DOHH2 (cell line): Measurements from ENCODE around the gene MGAT3.

Source experiments
- H3F3A ChIP-seq: fragments of 200-600 bp; sonication (generic), shearing (Covaris generic); 2 replicates; pipeline ENCODE4 v1.6.0; 2016; ENCODE audit warnings: antibody characterized with exemption, mild to moderate bottlenecking; ENCODE audit not compliant: control insufficient read depth, insufficient read depth
- H3K27ac ChIP-seq: fragments of 200-600 bp; sonication (generic); 2 replicates; pipeline ENCODE4 v1.5.1; 2014; ENCODE audit warnings: low read depth, mild to moderate bottlenecking, low read length, moderate library complexity
- H3K27me3 ChIP-seq: fragments of 200-600 bp; sonication (generic); 2 replicates; pipeline ENCODE4 v1.6.1; 2014; ENCODE audit warnings: mild to moderate bottlenecking, low read length, mixed read lengths; ENCODE audit not compliant: control insufficient read depth
- H3K36me3 ChIP-seq: fragments of 200-600 bp; sonication (generic); 2 replicates; pipeline ENCODE4 v1.6.1; 2014; ENCODE audit warnings: mild to moderate bottlenecking, low read length, moderate library complexity, mixed read lengths; ENCODE audit not compliant: control insufficient read depth
- H3K4me1 ChIP-seq: fragments of 200-600 bp; sonication (generic); 2 replicates; pipeline ENCODE4 v1.6.1; 2014; ENCODE audit warnings: mild to moderate bottlenecking, low read length, mixed read lengths; ENCODE audit not compliant: control insufficient read depth
- H3K4me2 ChIP-seq: fragments of 200-600 bp; sonication (generic); 2 replicates; pipeline ENCODE4 v1.6.0; 2014; ENCODE audit warnings: mild to moderate bottlenecking, low read length, moderate library complexity
- H3K4me3 ChIP-seq: fragments of 200-600 bp; sonication (generic); 2 replicates; pipeline ENCODE4 v1.5.1; 2014; ENCODE audit warnings: mild to moderate bottlenecking, low read length, mixed read lengths
- H3K79me2 ChIP-seq: fragments of 200-600 bp; sonication (generic); 2 replicates; pipeline ENCODE4 v1.6.1; 2014; ENCODE audit warnings: mild to moderate bottlenecking, low read length, mixed read lengths; ENCODE audit not compliant: control insufficient read depth
- H3K9me2 ChIP-seq: fragments of 200-600 bp; sonication (generic); replicated peaks from 2 replicates; pipeline ENCODE4 v1.6.1; 2014; ENCODE audit warnings: mild to moderate bottlenecking, low read length, mixed read lengths; ENCODE audit not compliant: control insufficient read depth
- H3K9me3 ChIP-seq: fragments of 200-600 bp; sonication (generic); 2 replicates; pipeline ENCODE4 v1.6.1; 2014; ENCODE audit warnings: antibody characterized with exemption, low read length, mixed read lengths; ENCODE audit not compliant: control insufficient read depth, insufficient read depth
- H4K20me1 ChIP-seq: fragments of 200-600 bp; sonication (generic); 2 replicates; pipeline ENCODE4 v1.6.0; 2014; ENCODE audit warnings: low read depth, mild to moderate bottlenecking, antibody characterized with exemption, low read length, moderate library complexity; ENCODE audit not compliant: control insufficient read depth, insufficient read depth
- CTCF ChIP-seq: fragments of 200-600 bp; sonication (generic); IDR thresholded peaks from one replicate; pipeline ENCODE4 v1.5.1; 2014; ENCODE audit warnings: antibody characterized with exemption, mild to moderate bottlenecking, low read depth, low read length; ENCODE audit not compliant: poor library complexity, severe bottlenecking
- EZH2phosphoT487 ChIP-seq: fragments of 200-600 bp; sonication (generic); IDR thresholded peaks from 2 replicates; pipeline ENCODE4 v1.6.1; 2017; ENCODE audit warnings: borderline replicate concordance, mild to moderate bottlenecking, antibody characterized with exemption, low read length, moderate library complexity, mixed read lengths

MGAT3 gene

GRCh38 chr22:39486951-39487825 is 30.4 kb downstream of the MGAT3 start:
- H3K36me3 ChIP-seq, result peaks cover 34% of the 10 kb centered on the region

DNA sequence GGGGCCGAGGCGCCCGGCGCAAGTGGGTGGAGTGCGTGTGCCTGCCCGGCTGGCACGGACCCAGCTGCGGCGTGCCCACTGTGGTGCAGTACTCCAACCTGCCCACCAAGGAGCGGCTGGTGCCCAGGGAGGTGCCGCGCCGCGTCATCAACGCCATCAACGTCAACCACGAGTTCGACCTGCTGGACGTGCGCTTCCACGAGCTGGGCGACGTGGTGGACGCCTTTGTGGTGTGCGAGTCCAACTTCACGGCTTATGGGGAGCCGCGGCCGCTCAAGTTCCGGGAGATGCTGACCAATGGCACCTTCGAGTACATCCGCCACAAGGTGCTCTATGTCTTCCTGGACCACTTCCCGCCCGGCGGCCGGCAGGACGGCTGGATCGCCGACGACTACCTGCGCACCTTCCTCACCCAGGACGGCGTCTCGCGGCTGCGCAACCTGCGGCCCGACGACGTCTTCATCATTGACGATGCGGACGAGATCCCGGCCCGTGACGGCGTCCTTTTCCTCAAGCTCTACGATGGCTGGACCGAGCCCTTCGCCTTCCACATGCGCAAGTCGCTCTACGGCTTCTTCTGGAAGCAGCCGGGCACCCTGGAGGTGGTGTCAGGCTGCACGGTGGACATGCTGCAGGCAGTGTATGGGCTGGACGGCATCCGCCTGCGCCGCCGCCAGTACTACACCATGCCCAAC is 31.2 kb downstream of the MGAT3 start:
- H3K36me3 ChIP-seq, result peaks cover 30% of the 10 kb centered on the region
- H3K27me3 ChIP-seq, result no peaks in the 10 kb centered on the region
- H3K79me2 ChIP-seq, result peaks cover 15% of the 10 kb centered on the region
- H4K20me1 ChIP-seq, result no peaks in the 10 kb centered on the region; the same call in 1 of the 2 replicates
- no peaks in the 10 kb centered on the region for H3K9me3 ChIP-seq
- TF ChIP-seq CTCF (no peak), EZH2phosphoT487 (no peak)
- H3K4me3 ChIP-seq, result no peak overlapping the region
- 0 out of 2 replicates have a peak, but pooled peaks cover 4% of the 10 kb centered on the region for H3F3A ChIP-seq
- H3K4me2 ChIP-seq, result no peak overlapping the region
- no peak overlapping the region for H3K27ac ChIP-seq
- H3K4me1 ChIP-seq, result peaks cover 22% of the 10 kb centered on the region
- no peaks in the 10 kb centered on the region for H3K9me2 ChIP-seq

More at GRCh38 chr22:39486951-39487825, 30.4 kb downstream of the MGAT3 start:
- Histone ChIP-seq H3K4me3 (no peak overlapping the region), H3K9me2 (no peaks in the 10 kb centered on the region), H3K9me3 (no peaks in the 10 kb centered on the region), H3K27ac (no peak overlapping the region), H3K27me3 (no peaks in the 10 kb centered on the region), H4K20me1 (no peaks in the 10 kb centered on the region; the same call in 1 of the 2 replicates), H3K4me2 (no peak overlapping the region), H3F3A (0 out of 2 replicates have a peak, but pooled peaks cover 4% of the 10 kb centered on the region), H3K4me1 (peaks cover 22% of the 10 kb centered on the region), H3K79me2 (peaks cover 19% of the 10 kb centered on the region)
- TF ChIP-seq CTCF (no peak), EZH2phosphoT487 (no peak)

DNA sequence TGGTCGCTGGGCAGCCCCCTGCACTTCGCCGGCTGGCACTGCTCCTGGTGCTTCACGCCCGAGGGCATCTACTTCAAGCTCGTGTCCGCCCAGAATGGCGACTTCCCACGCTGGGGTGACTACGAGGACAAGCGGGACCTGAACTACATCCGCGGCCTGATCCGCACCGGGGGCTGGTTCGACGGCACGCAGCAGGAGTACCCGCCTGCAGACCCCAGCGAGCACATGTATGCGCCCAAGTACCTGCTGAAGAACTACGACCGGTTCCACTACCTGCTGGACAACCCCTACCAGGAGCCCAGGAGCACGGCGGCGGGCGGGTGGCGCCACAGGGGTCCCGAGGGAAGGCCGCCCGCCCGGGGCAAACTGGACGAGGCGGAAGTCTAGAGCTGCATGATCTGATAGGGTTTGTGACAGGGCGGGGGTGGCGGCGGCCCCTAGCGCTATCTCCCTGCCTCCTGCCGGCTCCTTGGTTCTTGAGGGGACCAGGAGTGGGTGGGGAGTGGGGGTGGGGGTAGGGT is 31.8 kb downstream of the MGAT3 start:
- Histone ChIP-seq H4K20me1 (no peaks in the 10 kb centered on the region; the same call in 1 of the 2 replicates), H3F3A (0 out of 2 replicates have a peak, but pooled peaks cover 4% of the 10 kb centered on the region), H3K4me1 (peaks cover 22% of the 10 kb centered on the region), H3K9me2 (no peaks in the 10 kb centered on the region), H3K9me3 (no peaks in the 10 kb centered on the region), H3K4me2 (no peak overlapping the region), H3K27me3 (no peaks in the 10 kb centered on the region), H3K27ac (no peak overlapping the region), H3K4me3 (no peak overlapping the region), H3K36me3 (peaks cover 29% of the 10 kb centered on the region), H3K79me2 (peaks cover 14% of the 10 kb centered on the region)
- no peak for TF ChIP-seq EZH2phosphoT487
- TF ChIP-seq CTCF, result no peak
